Heart right ventricle (tissue), 16 donors: ENCODE results near the gene PIMREG. TPM values are rescaled to one million over a fixed set of nuclear protein-coding genes. Genes with fewer than 3 reads are reported as not detected.

Source experiments
- ATAC-seq, 8 donors: fragments of 200-7000 bp; cut with Tn5 transposase; one replicate each; pipeline ENCODE4 v1.9.1; 2020; ENCODE audit warnings: mild to moderate bottlenecking in 8 of 8, moderate library complexity in 8 of 8, moderate number of reproducible peaks in 1 of 8
- DNase-seq, 2 donors: peaks; one replicate each; pipeline ENCODE4 v3.0.0-alpha.2; 2020
- H3K27ac ChIP-seq, 10 donors: fragments of 200-600 bp; sonication (generic) in 2 of 10; one replicate each; pipeline versions ENCODE4 v1.5.0 to v1.8.0; 2020 to 2022; ENCODE audit warnings: mild to moderate bottlenecking in 3 of 10
- H3K27me3 ChIP-seq, 7 donors: fragments of 200-600 bp; one replicate each; pipeline ENCODE4 v1.8.0; 2021 to 2022; ENCODE audit warnings: mild to moderate bottlenecking in 2 of 7
- H3K36me3 ChIP-seq, 9 donors: fragments of 200-600 bp; sonication (generic) in 1 of 9; one replicate each; pipeline versions ENCODE4 v1.5.0 to v1.8.0; 2020 to 2022; ENCODE audit warnings: mild to moderate bottlenecking in 2 of 9
- H3K4me1 ChIP-seq, 9 donors: fragments of 200-600 bp; sonication (generic) in 1 of 9; one replicate each; pipeline versions ENCODE4 v1.5.0 to v1.8.0; 2020 to 2022; ENCODE audit warnings: mild to moderate bottlenecking in 4 of 9
- H3K4me3 ChIP-seq, 10 donors: fragments of 200-600 bp; sonication (generic) in 2 of 10; one replicate each; pipeline versions ENCODE4 v1.5.0 to v1.8.0; 2020 to 2022; ENCODE audit warnings: mild to moderate bottlenecking in 7 of 10, moderate library complexity in 2 of 10
- H3K9me3 ChIP-seq, 11 donors: fragments of 200-600 bp in 10 of 11; sonication (generic) in 2 of 11; one replicate each; pipeline versions ENCODE4 v1.5.0 to v1.8.0; 2013 to 2022; ENCODE audit warnings: mild to moderate bottlenecking in 2 of 11, control low read depth in 1 of 11, moderate library complexity in 1 of 11
- CTCF ChIP-seq, 9 donors: fragments of 200-600 bp; sonication (generic) in 2 of 9; IDR thresholded peaks; one replicate each; pipeline versions ENCODE4 v1.5.0 to v1.8.0; 2021 to 2022; ENCODE audit warnings: antibody characterized with exemption in 9 of 9, mild to moderate bottlenecking in 5 of 9, moderate library complexity in 1 of 9
- WGBS, 2 donors: extraction: QIAGEN DNeasy Blood & Tissue Kit; methylation state at CpG; one replicate each; pipeline ENCODE4 v1.1.7; 2013; ENCODE audit warnings: inconsistent platforms in 1 of 2; 5-methylcytosine and 5-hydroxymethylcytosine counted together
- intact Hi-C, 10 donors: fragments of 100-400 bp; cut with DNase I; formaldehyde crosslinking; loops; one replicate each; pipeline versions ENCODE4 v1.11.1 to v1.14.2; 2022
- polyA plus RNA-seq, 2 donors: library from polyadenylated mRNA; stranded (reverse); fragments of 200-250 nt; gene quantifications; one replicate each; pipeline ENCODE4 v1.2.3, GENCODE V29; 2013
- total RNA-seq, 10 donors: library from RNA; stranded (reverse); fragmentation: NEBNext Ultra II Directional in 3 of 10; extraction: Animal tissue kit (Norgen Biotek cat#: 25700) in 3 of 10; gene quantifications; one replicate each; pipeline versions ENCODE4 v1.2.1 to v1.2.4, GENCODE V29; 2021 to 2023
- donor health status: Arrhythmogenic right ventricular cardiomyopathy.
- donor health status: ischemic (EF 13 %, LVEDD 7.1; RV severe dilation, severe dysfunction).
- donor health status: healthy with polysubstance abuse.
- donor health status: DM: no; HTN: yes; CAD: no.
- donor health status: DM: no; HTN: no; CAD: no.
- donor health status: ischemic (EF 25% LVEDD 6.9; RV normal size, moderate dysfunction).
- donor health status: ischemic (EF 25% LVEDD 5.7; RV mildly dilated, moderate dysfunction).
- donor health status: healthy.
- donor health status: DM: yes; HTN: yes; CAD: no.
- donor health status: Ischemic cardiomyopathy.
- donor health status: ischemic (EF 35%, LVEDD 5.7; RV mildly dilated, moderate dysfunction).
- donor health status: nonischemic (EF 11% LVEDD 7.7; RV severe dilation, severe dysfunction).
- donor health status: DM: yes; HTN: yes; CAD: no.
- donor health status: PGD.
- donor health status: ischemic (EF 29% LVEDD 5.4; RV normal size, mild dysfunction).
- donor health status: nonischemic (EF 23%, LVEDD 6.1; RV moderate dilation, normal function).

Gene PIMREG
- total and polyA plus RNA-seq, 12 donors, result 0.21 to 4.0 (median 0.54) TPM; not detected in 6

- 90 to 91% methylated on average over 25 of the region's 25 CpGs for WGBS, 2 donors
- H3K4me1 ChIP-seq, result peaks cover 0 to 10% (median 0%) of the 10 kb centered on the region in 9 donors
- intact Hi-C loops, result loop anchor here in 2 of 10 donors (10.0 kb wide), 1 partner anchor 722 kb away; no protein-coding TSS in a partner anchor
- no peak for DNase-seq
- H3K36me3 ChIP-seq, result no peaks in the 10 kb centered on the region
- peaks cover 0 to 11% (median 0%) of the 10 kb centered on the region in 11 donors for H3K9me3 ChIP-seq
- ATAC-seq, result no peak
- no peak for TF ChIP-seq CTCF (IDR thresholded peaks at IDR 0.05)
- H3K27ac ChIP-seq, result no peak overlapping the region
- H3K27me3 ChIP-seq, result peaks cover 0 to 39% (median 5%) of the 10 kb centered on the region in 7 donors
- H3K4me3 ChIP-seq, result no peak overlapping the region
Measured at GRCh38 chr17:6426356-6427101, 17.7 kb upstream of the PIMREG start.

DNA sequence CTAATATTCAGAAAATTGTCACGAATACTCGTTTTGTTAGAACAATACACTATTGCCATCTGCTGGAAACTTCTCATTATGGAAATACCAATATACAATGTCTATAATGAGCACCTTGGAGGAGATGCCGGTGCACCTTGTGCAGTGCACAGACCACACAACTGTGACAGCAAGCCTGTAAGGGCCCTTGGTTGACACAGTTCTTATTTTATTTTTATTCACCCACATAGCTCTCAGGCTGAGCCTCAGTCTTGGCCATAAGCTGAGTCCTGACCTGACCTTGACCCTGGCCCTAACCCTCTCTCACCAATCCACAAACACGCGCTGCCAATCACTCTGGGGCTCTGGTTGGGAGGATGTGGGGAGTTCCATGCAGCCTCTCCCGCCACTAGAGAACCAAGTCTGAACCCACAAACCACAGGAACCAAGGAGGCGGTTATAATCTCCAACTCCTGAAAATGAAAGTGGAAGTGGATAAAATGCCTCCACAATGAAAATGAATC, 16.9 kb upstream of the PIMREG start:
- Histone ChIP-seq H3K27ac (no peak overlapping the region), H3K4me3 (no peak overlapping the region), H3K36me3 (no peaks in the 10 kb centered on the region), H3K4me1 (peaks cover 0 to 10% (median 0%) of the 10 kb centered on the region in 9 donors), H3K9me3 (peaks cover 0 to 11% (median 0%) of the 10 kb centered on the region in 11 donors), H3K27me3 (peaks cover 0 to 38% (median 5%) of the 10 kb centered on the region in 7 donors)
- no peak for TF ChIP-seq CTCF (IDR thresholded peaks at IDR 0.05)
- WGBS, 2 donors, result 62 to 77% methylated on average over 7 of the region's 7 CpGs
- DNase-seq (no peak), ATAC-seq (peak in 1 of 8 donors; percentile 21)
- intact Hi-C loops, result loop anchor here in 2 of 10 donors (10.0 kb wide), 1 partner anchor 723 kb away; no protein-coding TSS in a partner anchor

- no peak overlapping the region for H3K4me3 ChIP-seq
- peaks cover 0 to 11% (median 0%) of the 10 kb centered on the region in 11 donors for H3K9me3 ChIP-seq
- ATAC-seq, result no peak
- no peaks in the 10 kb centered on the region for H3K36me3 ChIP-seq
- H3K27ac ChIP-seq, result no peak overlapping the region
- peaks cover 0 to 32% (median 5%) of the 10 kb centered on the region in 7 donors for H3K27me3 ChIP-seq
- DNase-seq, result no peak
- no peak for TF ChIP-seq CTCF (IDR thresholded peaks at IDR 0.05)
- 83 to 89% methylated on average over 17 of the region's 17 CpGs for WGBS, 2 donors
- intact Hi-C loops, result loop anchor here in 2 of 10 donors (10.0 kb wide), 1 partner anchor 724 kb away; no protein-coding TSS in a partner anchor
- H3K4me1 ChIP-seq, result peaks cover 0 to 10% (median 0%) of the 10 kb centered on the region in 9 donors
Measured at GRCh38 chr17:6428207-6428965, 15.9 kb upstream of the PIMREG start.

- Histone ChIP-seq H3K27ac (no peak overlapping the region), H3K4me1 (peaks cover 0 to 10% (median 0%) of the 10 kb centered on the region in 9 donors), H3K27me3 (peaks cover 0 to 26% (median 0%) of the 10 kb centered on the region in 7 donors), H3K36me3 (no peaks in the 10 kb centered on the region), H3K4me3 (no peak overlapping the region), H3K9me3 (peaks cover 0 to 11% (median 0%) of the 10 kb centered on the region in 11 donors)
- intact Hi-C loops, result loop anchor here in 2 of 10 donors (10.0 kb wide), 1 partner anchor 724 kb away; no protein-coding TSS in a partner anchor
- no peak for DNase-seq
- no peak for ATAC-seq
- no peak for TF ChIP-seq CTCF (IDR thresholded peaks at IDR 0.05)
- 85 to 86% methylated on average over 7 of the region's 7 CpGs for whole genome bisulfite sequencing, 2 donors
Measured at GRCh38 chr17:6429266-6429665, 15.0 kb upstream of the PIMREG start.
